Mesendoderm (in vitro differentiated cells): Measurements from ENCODE around the gene PUS1.
A peak's percentile ranks its signal among the peaks of the same experiment; 100 is the strongest.
"Not testable (repeated sequence)": the region's sequence is repeated elsewhere in the genome, so short reads cannot be mapped to it uniquely, and the experiment has no call there.

Source experiments
- DNase-seq: peaks from one replicate; pipeline ENCODE4 v3.0.0; 2013
- H2AK5ac ChIP-seq: 2 replicates; pipeline ENCODE4 v1.6.1; 2013; ENCODE audit warnings: low read length, inconsistent platforms
- H2BK120ac ChIP-seq: 2 replicates; pipeline ENCODE4 v1.6.1; 2013; ENCODE audit warnings: low read depth, mild to moderate bottlenecking, low read length, moderate library complexity, mixed read lengths
- H2BK15ac ChIP-seq: replicated peaks from 2 replicates; pipeline ENCODE4 v1.6.1; 2013; ENCODE audit warnings: low read depth, mild to moderate bottlenecking, moderate library complexity
- H2BK5ac ChIP-seq: 2 replicates; pipeline ENCODE4 v1.6.1; 2013; ENCODE audit warnings: low read length, inconsistent platforms
- H3K18ac ChIP-seq: 2 replicates; pipeline ENCODE4 v1.6.1; 2013; ENCODE audit warnings: mild to moderate bottlenecking, low read length, mixed read lengths
- H3K23ac ChIP-seq: one replicate; pipeline ENCODE4 v1.6.1; 2013; ENCODE audit warnings: low read length
- H3K27ac ChIP-seq: 2 replicates; pipeline ENCODE4 v1.5.1; 2013; ENCODE audit warnings: low read depth, mild to moderate bottlenecking, inconsistent platforms, low read length, moderate library complexity
- H3K27me3 ChIP-seq: 2 replicates; pipeline ENCODE4 v1.6.1; 2013; ENCODE audit warnings: low read length, control low read depth, mild to moderate bottlenecking, inconsistent platforms; ENCODE audit not compliant: insufficient read depth, poor library complexity
- H3K36me3 ChIP-seq: 2 replicates; pipeline ENCODE4 v1.6.1; 2013; ENCODE audit warnings: low read length, inconsistent platforms; ENCODE audit not compliant: control insufficient read depth, insufficient read depth
- H3K4ac ChIP-seq: one replicate; pipeline ENCODE4 v1.6.1; 2013; ENCODE audit warnings: low read depth, mild to moderate bottlenecking, low read length, moderate library complexity
- H3K4me1 ChIP-seq: 2 replicates; pipeline ENCODE4 v1.6.1; 2013; ENCODE audit warnings: low read depth, low read length, inconsistent platforms; ENCODE audit not compliant: control insufficient read depth
- H3K4me2 ChIP-seq: 2 replicates; pipeline ENCODE4 v1.6.1; 2013; ENCODE audit warnings: low read length
- H3K4me3 ChIP-seq: 2 replicates; pipeline ENCODE4 v1.5.1; 2013; ENCODE audit warnings: mild to moderate bottlenecking, low read length
- H3K56ac ChIP-seq: one replicate; pipeline ENCODE4 v1.6.1; 2013; ENCODE audit warnings: low read length
- H3K79me1 ChIP-seq: 2 replicates; pipeline ENCODE4 v1.6.1; 2013; ENCODE audit warnings: low read length, inconsistent platforms
- H3K79me2 ChIP-seq: 2 replicates; pipeline ENCODE4 v1.6.1; 2013; ENCODE audit warnings: mild to moderate bottlenecking, low read length; ENCODE audit not compliant: control insufficient read depth, insufficient read depth
- H3K9ac ChIP-seq: 2 replicates; pipeline ENCODE4 v1.6.1; 2013; ENCODE audit warnings: low read length, inconsistent platforms
- H4K5ac ChIP-seq: one replicate; pipeline ENCODE4 v1.6.1; 2013; ENCODE audit warnings: low read length
- H4K8ac ChIP-seq: one replicate; pipeline ENCODE4 v1.6.1; 2013; ENCODE audit warnings: low read depth, mild to moderate bottlenecking, control low read depth, low read length, moderate library complexity
- WGBS: extraction: QIAGEN DNeasy Blood & Tissue Kit; methylation state at CpG from one replicate; pipeline ENCODE4 v1.1.7; 2013; ENCODE audit warnings: low lambda C conversion rate, missing lambda C conversion rate; ENCODE audit not compliant: insufficient coverage; ENCODE audit errors: extremely low coverage; 5-methylcytosine and 5-hydroxymethylcytosine counted together

Gene PUS1

GRCh38 chr12:131985510-131985875 lies 56.4 kb downstream of the PUS1 start:
- not testable (repeated sequence) for H3K36me3 ChIP-seq, H3K27me3 ChIP-seq

GRCh38 chr12:131986361-131986760 lies 57.3 kb downstream of the PUS1 start:
- Histone ChIP-seq H3K9ac (no peak overlapping the region), H4K8ac (no peak overlapping the region), H2BK15ac (no peak overlapping the region), H2AK5ac (no peak overlapping the region), H2BK5ac (no peak overlapping the region), H2BK120ac (no peak overlapping the region), H3K79me2 (no peaks in the 10 kb centered on the region), H3K23ac (no peak overlapping the region), H3K18ac (no peak overlapping the region), H3K27me3 (no peaks in the 10 kb centered on the region), H3K36me3 (peaks cover 9% of the 10 kb centered on the region), H3K4me2 (no peak overlapping the region), H3K4me1 (peaks cover 14% of the 10 kb centered on the region), H3K27ac (no peak overlapping the region), H3K4ac (no peak overlapping the region), H3K4me3 (no peak overlapping the region), H3K79me1 (no peaks in the 10 kb centered on the region), H3K56ac (no peak overlapping the region), H4K5ac (no peak overlapping the region)
- no CpG with 5 or more reads among the region's 17 CpGs for WGBS
- no peak for DNase-seq

More at GRCh38 chr12:131985510-131985875, 56.4 kb downstream of the PUS1 start:
- not testable (repeated sequence) for H3K4me1 ChIP-seq, H3K18ac ChIP-seq, H3K4ac ChIP-seq, H2BK120ac ChIP-seq, H3K56ac ChIP-seq, H3K4me3 ChIP-seq, H3K4me2 ChIP-seq, H3K79me1 ChIP-seq, H3K27ac ChIP-seq, H4K5ac ChIP-seq, H4K8ac ChIP-seq, DNase-seq, H2BK5ac ChIP-seq, H2AK5ac ChIP-seq, H3K9ac ChIP-seq, H3K79me2 ChIP-seq, H2BK15ac ChIP-seq, H3K23ac ChIP-seq
- WGBS = no CpG with 5 or more reads among the region's 11 CpGs

DNA sequence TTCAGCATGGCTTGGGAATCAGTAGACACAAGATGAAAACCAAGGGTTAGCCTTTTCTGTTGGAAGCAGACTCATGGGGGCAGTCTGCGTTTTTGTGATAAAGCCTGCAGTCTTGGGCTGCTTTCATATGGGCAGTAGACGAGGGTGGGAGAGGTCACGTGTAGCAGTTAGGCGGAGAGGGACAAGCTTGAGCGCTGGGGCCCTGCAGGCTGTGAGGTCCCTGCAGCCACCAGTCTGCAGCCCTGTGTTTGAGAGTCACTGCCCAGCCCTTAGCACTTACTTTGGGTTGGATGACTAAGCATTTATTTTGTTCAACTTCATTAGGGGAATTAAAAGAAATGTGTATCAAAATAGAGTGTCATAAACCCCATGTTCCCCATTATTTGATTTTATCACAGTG lies 57.8 kb downstream of the PUS1 start:
- no peak overlapping the region for H4K8ac ChIP-seq
- peaks cover 7% of the 10 kb centered on the region for H3K36me3 ChIP-seq
- no peaks in the 10 kb centered on the region for H3K79me2 ChIP-seq
- peak; percentile 19 for DNase-seq
- no peak overlapping the region for H2BK5ac ChIP-seq
- no peak overlapping the region for H3K9ac ChIP-seq
- H3K27ac ChIP-seq = no peak overlapping the region
- H3K4me3 ChIP-seq = no peak overlapping the region
- no peak overlapping the region for H4K5ac ChIP-seq
- no peak overlapping the region for H2BK15ac ChIP-seq
- H3K18ac ChIP-seq = no peak overlapping the region
- WGBS = no CpG with 5 or more reads among the region's 5 CpGs
- no peak overlapping the region for H3K4me2 ChIP-seq
- H3K27me3 ChIP-seq = no peaks in the 10 kb centered on the region
- no peak overlapping the region for H3K4ac ChIP-seq
- no peak overlapping the region for H2AK5ac ChIP-seq
- H2BK120ac ChIP-seq = no peak overlapping the region
- no peaks in the 10 kb centered on the region for H3K79me1 ChIP-seq
- H3K56ac ChIP-seq = no peak overlapping the region
- H3K23ac ChIP-seq = no peak overlapping the region
- H3K4me1 ChIP-seq = peaks cover 14% of the 10 kb centered on the region

DNA sequence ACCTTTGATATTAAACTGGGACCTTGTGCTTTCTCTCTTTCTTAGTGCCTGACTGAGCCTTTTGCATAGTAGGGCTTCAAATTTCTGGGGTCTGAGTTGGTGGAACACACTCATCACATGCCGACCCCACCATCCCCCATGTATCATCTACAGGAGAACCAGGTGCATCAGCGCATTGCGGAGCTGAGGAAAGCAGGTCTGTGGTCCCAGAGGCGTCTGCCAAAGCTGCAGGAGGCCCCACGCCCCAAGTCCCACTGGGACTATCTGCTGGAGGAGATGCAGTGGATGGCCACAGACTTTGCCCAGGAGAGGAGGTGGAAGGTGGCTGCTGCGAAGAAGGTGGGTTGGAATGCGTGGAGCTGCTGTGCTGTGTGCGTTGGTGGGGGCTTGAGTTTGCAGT lies 58.5 kb downstream of the PUS1 start:
- no peak overlapping the region for H2AK5ac ChIP-seq
- no peak overlapping the region for H4K8ac ChIP-seq
- no peak overlapping the region for H2BK120ac ChIP-seq
- no peak overlapping the region for H2BK15ac ChIP-seq
- no CpG with 5 or more reads among the region's 8 CpGs for WGBS
- no peak overlapping the region for H3K9ac ChIP-seq
- no peaks in the 10 kb centered on the region for H3K79me1 ChIP-seq
- H4K5ac ChIP-seq = no peak overlapping the region
- no peak for DNase-seq
- H3K36me3 ChIP-seq = peaks cover 8% of the 10 kb centered on the region
- no peaks in the 10 kb centered on the region for H3K79me2 ChIP-seq
- no peak overlapping the region for H3K56ac ChIP-seq
- no peak overlapping the region for H3K4ac ChIP-seq
- H3K27ac ChIP-seq = no peak overlapping the region
- no peak overlapping the region for H3K18ac ChIP-seq
- H3K27me3 ChIP-seq = no peaks in the 10 kb centered on the region
- H3K4me1 ChIP-seq = peaks cover 14% of the 10 kb centered on the region
- no peak overlapping the region for H3K23ac ChIP-seq
- no peak overlapping the region for H2BK5ac ChIP-seq
- H3K4me3 ChIP-seq = no peak overlapping the region
- no peak overlapping the region for H3K4me2 ChIP-seq

DNA sequence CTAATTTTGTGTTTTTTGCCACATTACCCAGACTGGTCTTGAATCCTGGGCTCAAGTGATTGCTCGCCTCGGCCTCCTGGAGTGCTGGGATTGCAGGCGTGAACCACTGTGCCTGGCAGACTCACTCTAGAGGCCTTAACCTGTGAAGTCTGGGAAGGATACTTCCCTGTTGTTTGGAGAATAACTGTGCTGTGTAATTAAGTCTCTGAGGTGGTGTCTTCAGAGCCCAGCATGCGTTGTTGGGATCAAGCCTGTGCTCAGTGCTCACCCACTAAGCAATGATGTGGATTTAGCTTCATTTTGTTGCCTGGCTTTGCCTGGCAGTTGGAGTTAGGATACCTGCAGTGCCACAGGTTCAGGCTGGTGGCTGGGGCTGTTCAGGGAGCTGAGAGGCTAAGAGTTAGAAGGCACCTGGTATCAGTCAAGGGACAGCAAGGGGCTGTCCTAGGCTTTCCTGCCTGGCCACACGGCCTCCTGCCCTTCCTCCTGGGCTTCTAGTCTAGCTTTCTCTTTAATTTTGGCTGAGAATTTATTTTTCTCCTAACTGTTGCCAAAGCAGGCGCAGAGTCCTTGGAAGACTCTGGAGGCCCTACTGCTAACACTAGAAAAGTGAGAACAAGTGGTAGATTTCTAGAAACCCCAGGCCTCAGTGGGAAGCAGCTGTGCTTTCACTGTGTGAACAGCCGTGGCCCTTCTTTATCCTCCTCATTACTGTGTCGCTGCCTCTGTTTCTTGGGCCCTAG lies 59.1 kb downstream of the PUS1 start:
- H2BK120ac ChIP-seq = no peak overlapping the region
- H3K4me3 ChIP-seq = no peak overlapping the region
- H3K36me3 ChIP-seq = peaks cover 10% of the 10 kb centered on the region
- no peaks in the 10 kb centered on the region for H3K27me3 ChIP-seq
- no peak overlapping the region for H3K23ac ChIP-seq
- H3K18ac ChIP-seq = no peak overlapping the region
- no peak overlapping the region for H3K4ac ChIP-seq
- H3K79me1 ChIP-seq = no peaks in the 10 kb centered on the region
- H3K27ac ChIP-seq = peak overlapping the region; percentile 71
- H3K79me2 ChIP-seq = no peaks in the 10 kb centered on the region
- no peak overlapping the region for H3K4me2 ChIP-seq
- peak overlapping the region; percentile 54 for H2BK5ac ChIP-seq
- H2AK5ac ChIP-seq = no peak overlapping the region
- peaks cover 14% of the 10 kb centered on the region for H3K4me1 ChIP-seq
- peak overlapping the region; percentile 43 for H3K56ac ChIP-seq
- peak; percentile 89 for DNase-seq
- H4K8ac ChIP-seq = no peak overlapping the region
- H3K9ac ChIP-seq = peak overlapping the region; percentile 23
- no peak overlapping the region for H2BK15ac ChIP-seq
- WGBS = no CpG with 5 or more reads among the region's 8 CpGs
- H4K5ac ChIP-seq = no peak overlapping the region

DNA sequence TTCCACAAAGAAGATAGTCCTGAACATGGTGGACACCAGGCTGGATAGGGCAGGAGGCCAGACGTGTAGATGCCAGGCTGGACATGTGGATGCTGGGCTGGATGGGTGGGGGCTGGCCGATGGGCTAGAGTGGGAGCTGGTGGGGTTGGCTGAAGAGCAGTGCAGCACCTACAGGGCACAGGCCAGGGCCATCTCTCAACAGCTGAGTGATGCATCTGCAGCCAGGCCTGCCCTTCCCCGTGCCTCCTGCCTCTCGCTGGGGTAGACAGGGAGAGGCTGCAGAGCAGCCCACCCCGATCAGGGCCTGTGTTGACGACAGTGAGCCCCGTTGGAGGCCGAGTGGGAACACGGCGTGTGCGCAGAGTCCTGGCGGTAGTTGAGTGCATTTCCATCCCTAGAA lies 59.9 kb downstream of the PUS1 start:
- Histone ChIP-seq H3K27me3 (no peaks in the 10 kb centered on the region), H3K23ac (no peak overlapping the region), H4K8ac (no peak overlapping the region), H3K4me2 (no peak overlapping the region), H3K36me3 (peaks cover 10% of the 10 kb centered on the region), H3K79me2 (no peaks in the 10 kb centered on the region), H2BK120ac (no peak overlapping the region), H3K56ac (peak overlapping the region; percentile 66), H4K5ac (no peak overlapping the region), H2BK5ac (peak overlapping the region; percentile 58), H3K9ac (no peak overlapping the region), H3K4me1 (peaks cover 14% of the 10 kb centered on the region), H3K4me3 (no peak overlapping the region), H3K79me1 (no peaks in the 10 kb centered on the region), H3K27ac (peak overlapping the region; percentile 71), H3K18ac (no peak overlapping the region), H3K4ac (no peak overlapping the region), H2BK15ac (no peak overlapping the region), H2AK5ac (no peak overlapping the region)
- no peak for DNase-seq
- WGBS = no CpG with 5 or more reads among the region's 12 CpGs
